HG02798 (cell line): ENCODE results near the gene NEURL3.
"Not testable (repeated sequence)": the region's sequence is repeated elsewhere in the genome, so short reads cannot be mapped to it uniquely, and the experiment has no call there.

ENCODE experiments used
- ATAC-seq: cut with Tn5 transposase; IDR thresholded peaks from one replicate; pipeline ENCODE4 v1.9.1; 2021; ENCODE audit warnings: mild to moderate bottlenecking; ENCODE audit not compliant: unreplicated experiment, poor library complexity

Gene NEURL3

GRCh38 chr2:96509114-96509846 lies 4.1 kb upstream of the NEURL3 start:
- ATAC-seq, result peak; percentile 69

GRCh38 chr2:96508521-96509113 lies 3.5 kb upstream of the NEURL3 start:
- no peak for ATAC-seq

GRCh38 chr2:96507957-96508520 lies 2.9 kb upstream of the NEURL3 start:
- peak; percentile 62 for ATAC-seq

DNA sequence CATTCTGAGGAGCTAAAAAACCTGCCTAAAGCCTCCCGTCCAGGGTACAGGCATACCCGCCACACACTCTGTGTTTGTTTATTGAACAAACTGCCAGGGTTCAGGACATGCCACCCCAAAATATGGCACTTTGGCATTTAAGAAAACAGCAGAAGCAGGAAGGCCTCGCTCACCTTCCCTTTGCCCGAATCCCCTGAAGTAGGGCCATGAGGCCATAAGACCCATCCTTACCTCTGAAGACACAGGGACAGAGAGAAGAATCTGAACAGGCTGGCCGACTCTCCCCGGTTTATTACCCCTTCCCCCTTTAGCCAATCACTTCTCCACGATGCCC lies 1.7 kb upstream of the NEURL3 start:
- ATAC-seq, result no peak

GRCh38 chr2:96506016-96506906 lies 1.1 kb upstream of the NEURL3 start:
- ATAC-seq, result no peak

DNA sequence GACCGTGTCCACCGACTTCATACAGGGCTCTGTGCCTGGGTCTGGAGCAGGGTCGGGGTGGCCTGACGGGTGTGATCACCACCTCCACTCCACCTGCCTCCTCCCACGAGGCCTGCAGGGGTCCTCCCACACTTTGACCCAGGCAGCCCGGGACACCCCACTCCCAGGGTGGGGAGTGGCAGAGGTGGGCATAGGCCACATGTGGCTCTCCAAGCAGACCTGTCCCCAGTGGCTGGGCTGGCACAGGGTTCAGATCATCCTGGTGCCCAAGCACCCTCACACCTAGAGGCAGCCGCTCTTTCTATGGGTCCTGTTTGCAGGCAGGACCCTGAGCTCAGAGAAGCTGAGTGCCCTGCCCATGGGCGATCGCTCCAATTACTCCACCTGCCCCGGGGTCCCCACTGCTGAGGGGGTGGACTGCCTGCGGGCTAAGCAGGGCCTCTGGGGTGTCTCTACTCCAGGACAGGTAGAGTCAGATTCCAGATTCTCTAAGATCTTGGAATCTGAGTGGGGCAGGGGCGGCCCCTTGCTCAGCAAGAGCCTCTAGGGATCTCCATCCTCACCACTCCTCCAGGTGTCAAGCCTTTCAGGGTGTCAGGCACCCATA lies 1.4 kb downstream of the NEURL3 start:
- ATAC-seq, result no peak

GRCh38 chr2:96502891-96503636 lies 2.1 kb downstream of the NEURL3 start:
- ATAC-seq, result no peak

GRCh38 chr2:96501886-96502810 lies 3.0 kb downstream of the NEURL3 start:
- ATAC-seq, result no peak

DNA sequence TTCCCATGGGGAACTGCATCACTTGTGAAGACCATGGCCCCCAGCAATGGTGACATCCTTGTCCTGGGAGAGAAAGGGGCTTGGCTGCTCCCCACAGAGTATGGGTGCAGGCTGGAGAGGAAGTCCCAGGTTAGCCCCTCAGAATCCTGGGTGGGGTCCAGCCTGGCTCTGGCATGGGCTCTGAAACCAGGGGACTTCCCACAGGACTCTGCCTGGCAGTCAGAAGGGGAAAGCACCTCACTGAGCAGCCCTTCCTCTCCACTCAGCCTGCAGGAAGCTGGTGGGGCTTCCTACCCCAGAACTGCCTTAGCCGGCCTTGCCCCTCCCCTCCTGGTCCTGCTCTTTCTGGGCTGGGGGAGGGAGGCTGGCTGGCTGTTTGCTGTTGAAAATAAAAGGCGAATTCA lies 3.7 kb downstream of the NEURL3 start:
- ATAC-seq, result no peak

- no peak for ATAC-seq
Measured at GRCh38 chr2:96500385-96501066, 4.6 kb downstream of the NEURL3 start.

DNA sequence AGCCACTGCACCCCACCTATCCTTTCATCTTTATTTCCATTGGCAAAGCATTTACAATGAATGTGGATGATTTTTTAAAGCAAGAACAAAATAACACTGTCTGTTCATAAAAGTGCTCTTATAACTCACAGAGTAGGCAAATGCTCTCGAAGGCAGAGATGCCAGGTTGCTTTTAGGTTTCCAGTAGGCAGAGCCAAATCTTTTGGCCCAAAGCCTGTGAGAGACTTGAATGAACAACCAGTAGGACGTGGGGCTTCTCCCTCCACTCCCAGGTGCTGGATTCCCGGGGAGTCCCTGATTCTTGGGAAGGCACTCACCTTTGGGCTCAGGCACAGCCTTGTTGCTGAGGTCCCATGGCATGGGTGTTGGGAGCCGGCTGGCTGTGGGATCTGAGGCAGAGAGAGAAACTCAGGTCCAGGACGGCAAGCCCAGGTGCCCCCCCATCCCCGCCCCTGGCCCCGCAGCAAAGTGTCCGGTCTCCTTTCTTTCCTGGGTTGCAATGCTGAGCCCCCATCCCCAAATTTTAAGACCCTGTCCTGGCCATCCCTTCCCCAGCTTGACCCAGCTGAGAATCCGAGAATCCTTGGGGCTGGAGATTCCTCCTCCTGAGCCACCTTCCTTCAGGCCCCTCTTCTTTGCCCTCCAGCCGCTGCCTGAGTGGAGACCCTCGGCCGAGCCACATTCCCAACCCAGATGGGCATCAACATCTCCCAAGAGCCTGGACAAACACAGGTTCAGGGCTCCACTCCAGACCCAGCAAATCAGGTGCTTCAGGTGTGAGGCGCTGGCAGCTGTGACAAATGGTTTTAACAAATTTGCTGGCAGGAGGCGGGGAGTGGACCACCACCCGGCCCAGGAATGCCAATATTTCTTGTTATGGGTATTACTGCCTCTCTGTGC lies 5.8 kb downstream of the NEURL3 start:
- no peak for ATAC-seq

DNA sequence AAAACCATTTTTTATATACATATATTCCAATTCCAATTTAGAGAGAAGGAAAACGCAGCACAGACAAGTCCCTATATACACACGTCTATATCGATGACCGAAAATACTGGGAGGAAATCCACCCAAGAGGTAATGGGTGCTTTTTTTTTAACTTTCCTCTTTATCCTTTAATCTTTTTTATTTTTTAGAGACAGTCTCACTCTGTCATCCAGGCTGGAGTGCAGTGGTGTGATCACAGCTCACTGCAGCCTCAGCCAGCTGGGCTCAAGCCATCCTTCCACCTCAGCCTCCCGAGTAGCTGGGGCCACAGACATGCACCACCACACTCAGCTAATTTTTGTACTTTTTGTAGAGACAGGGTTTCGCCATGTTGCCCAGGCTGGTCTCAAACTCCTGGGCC lies 6.5 kb downstream of the NEURL3 start:
- not testable (repeated sequence) for ATAC-seq

DNA sequence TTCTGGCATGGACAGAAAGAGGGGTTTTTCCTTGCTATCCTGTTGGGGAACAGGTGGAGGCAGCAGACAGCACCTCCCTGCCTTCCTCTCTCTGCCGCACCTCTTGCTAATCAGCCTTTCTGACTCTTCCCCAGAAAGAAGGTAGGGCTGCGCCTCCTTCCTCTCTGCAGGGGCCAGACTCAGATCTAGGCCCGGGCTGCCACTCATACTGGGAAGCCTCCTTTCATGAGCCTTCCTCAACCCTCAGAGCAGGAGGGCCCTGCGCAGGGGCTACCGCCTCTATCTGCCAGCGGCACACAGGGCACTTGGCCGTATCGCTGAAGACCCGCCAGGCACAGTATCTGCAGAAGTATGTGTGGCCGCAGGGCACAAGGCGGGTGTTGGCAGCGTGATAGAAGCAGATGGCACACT lies 7.1 kb downstream of the NEURL3 start:
- ATAC-seq, result no peak

- ATAC-seq, result no peak
Measured at GRCh38 chr2:96495982-96496629, 9.1 kb downstream of the NEURL3 start.

DNA sequence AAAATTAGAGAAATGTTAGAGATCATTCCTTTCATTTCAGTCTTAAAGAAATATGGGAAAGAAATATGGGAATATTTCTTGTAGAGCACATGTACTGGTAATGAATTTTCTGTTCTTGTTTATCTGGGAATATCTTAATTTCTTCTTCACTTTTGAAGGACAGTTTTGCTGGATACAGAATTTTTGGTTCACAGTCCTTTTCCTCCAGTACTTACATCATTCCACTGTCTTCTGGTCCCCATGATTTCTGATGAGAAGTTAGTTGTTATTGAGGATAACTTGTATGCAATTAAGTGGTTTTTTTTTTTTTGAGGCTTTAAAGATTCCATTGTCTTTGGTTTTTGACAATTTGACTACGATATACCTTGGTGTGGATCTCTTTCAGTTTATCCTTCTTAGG lies 11.0 kb downstream of the NEURL3 start:
- ATAC-seq, result no peak

DNA sequence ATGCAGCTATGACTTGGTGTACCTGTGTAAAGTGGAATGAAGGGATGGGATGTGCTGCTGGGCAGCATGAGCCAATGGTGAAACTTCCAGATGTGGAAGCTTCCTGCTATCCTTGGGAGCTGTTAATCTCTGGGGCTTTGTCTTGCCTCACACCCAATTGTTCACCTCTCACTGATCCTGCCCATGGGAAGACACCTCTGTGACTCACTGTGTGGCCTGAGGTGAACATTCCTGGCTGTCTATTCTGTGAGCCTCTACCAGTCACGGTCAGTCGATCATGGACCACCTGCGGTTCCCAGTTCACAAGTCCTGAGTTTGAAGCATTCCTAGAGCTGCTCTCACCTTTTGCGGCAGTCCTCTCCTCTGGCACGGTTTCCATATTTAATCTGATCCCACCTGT lies 12.1 kb downstream of the NEURL3 start:
- no peak for ATAC-seq
